ENCODE results near the gene FAM81A.
A peak's percentile ranks its signal among the peaks of the same experiment; 100 is the strongest.

FAM81A gene

DNA sequence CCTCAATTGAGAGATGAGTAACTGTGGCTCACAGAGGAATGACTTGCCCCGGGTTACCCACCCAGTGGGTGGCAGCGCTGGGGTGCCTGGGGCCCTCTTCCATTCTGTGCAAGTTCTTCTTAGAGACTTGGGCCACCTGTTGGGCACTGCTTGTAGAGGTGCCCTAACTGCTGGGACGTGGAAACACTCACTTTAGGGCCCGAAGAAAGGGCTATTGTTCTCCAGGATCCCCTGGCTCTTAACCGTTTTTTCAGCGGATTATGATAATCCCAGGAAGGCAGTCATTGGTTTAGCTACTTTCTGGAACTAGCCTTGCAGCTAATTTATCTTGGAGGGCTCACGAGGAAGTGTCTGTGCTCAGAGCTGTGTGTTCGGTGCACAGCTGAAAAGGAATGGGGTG lies 107.6 kb downstream of the FAM81A start:
- DNase-seq = no peak

DNA sequence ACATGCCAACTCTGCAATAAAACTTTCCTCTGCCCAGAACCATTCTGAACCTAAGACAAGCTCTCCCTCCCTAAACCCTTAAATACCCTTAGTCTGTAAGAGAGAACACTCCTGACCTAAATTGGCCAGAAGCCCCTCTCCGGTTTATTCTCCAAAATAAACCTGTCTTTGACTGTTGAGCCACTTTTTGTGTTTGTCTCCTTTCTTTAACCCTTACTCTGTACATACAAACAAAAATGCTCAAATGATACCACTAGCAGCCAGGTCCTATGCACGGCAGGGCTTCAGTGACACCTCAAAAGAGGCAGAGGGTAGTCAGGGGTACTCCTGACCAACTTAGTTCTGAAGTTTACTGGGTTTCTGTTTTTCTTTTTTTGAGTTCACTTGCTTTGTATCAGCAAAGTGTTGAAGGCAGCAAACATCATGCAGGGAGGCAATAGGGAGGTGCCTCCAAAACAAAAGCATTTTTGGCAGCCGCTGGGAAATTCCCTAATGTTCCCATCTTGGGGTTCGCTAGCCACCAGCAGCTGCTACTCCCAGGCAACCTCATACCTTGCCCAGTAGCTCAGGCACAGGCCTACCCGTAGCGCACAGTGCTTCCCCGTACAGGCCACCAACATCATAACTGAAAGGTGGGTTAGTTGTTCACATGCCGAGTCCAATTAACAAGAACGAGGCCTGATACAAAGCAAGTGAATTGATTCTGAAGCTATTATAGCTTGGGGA lies 110.7 kb downstream of the FAM81A start:
- no peak for DNase-seq

DNA sequence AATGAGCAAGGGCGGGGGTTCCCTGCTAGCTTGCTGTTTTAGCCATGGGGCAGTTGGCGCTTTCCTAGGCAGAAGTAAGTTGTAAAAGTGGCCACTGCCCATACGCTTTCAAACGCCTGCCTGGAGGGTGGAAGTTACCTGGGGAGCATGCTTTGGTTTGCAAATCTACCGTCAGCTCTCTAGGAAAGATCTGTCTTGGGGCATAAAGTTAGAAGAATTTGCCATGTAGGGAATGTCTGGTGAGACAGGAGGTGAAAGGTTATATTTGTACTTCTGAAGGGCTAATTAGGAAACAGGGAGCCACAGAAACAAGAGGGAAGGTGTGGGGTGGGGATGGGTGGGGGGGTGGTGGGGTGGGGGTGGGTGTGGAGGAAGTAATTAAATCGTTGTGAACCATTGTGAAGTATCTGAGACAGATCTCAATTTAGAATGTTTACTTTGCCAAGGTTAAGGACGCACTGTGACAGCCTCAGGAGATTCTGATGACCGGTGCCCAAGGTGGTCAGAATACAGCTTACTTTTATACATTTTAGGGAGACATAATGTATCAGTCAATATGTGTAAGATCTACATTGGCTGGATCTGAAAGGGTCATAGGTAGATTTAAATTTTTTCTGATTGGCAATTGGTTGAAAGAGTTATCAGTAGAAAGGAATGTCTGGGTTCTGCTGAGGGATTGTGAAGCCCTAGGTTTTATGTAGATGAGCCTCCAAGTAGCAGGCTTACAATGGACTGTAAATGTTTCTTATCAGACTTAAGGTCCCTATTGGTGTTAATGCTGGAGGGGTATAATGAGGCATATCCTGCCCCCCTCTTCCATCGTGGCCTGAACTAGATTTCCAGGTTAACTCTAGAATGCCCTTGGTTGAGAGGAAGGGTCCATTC lies 111.6 kb downstream of the FAM81A start:
- DNase-seq = no peak

DNA sequence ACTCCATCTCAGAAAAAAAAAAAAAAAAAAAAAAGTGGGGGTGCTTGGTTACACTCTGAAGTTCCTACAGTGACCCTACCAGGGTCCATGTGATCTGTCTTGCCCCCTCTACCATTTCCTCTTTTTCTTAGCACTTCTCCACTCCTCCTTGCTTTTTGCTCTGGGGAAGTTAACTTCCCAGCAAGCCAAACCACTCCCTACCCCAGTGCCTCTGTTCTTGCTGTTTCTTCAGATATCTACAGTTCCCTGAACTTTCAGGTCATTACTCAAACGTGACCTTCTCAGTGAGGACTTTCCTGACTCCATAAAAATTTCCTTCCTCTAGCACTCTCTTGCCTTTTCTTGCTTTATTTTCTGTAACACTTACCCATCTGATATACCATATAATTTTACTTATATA lies 112.5 kb downstream of the FAM81A start:
- DNase-seq = no peak

DNA sequence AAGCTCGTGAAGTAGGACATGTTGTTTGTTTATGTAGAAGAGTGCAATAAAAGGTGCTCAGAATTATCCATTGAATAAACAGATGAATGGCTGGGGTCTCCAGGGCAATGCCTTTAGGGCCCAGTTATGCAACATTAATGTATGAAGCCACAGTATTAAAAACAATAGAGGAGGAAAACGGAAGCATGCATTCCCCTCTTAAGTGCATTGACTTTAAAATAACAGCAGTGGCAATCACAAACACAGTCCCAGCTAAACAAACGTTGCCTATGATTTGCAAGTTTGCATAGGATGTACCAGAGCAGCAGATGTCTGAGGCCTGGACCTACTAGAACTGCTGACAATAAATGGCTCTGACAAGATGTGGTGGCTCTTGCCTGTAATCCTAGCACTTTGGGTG lies 113.0 kb downstream of the FAM81A start:
- no peak for DNase-seq

DNA sequence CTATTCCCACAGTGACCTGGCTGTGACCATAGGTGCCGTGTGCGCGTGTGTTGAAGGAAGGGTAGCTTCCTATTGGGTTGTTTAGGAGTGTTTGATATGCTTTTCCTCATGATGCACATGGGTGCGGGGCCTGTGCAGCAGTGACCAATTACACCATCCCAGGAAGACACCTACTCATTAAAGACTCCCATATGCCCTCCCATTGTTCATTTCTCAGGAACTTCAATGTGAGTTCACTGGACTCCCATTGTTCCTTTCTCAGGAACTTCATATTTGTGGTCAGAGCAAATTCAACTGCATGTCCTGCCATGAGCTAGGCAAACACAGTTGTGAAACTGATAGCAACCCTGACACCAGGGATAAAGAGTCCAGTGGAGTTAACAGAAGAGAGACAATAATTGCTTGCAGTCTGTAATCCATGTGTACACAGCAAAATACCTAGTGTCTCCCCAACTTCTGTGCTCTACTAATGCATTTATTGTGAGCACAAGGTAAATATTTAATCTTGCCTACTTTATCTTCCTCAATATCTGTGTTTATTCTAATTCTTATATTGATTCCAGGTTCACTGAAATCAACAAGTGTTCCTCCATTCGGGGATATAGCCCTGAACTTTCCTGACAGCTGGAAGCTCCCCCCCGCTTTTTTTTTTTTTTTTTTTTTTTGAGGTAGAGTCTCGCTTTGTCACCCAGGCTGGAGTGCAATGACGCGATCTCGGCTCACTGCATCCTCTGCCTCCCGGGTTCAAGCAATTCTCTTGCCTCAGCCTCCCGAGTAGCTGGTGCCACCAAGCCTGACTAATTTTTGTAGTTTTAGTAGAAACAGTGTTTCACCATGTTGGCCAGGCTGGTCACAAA lies 116.1 kb downstream of the FAM81A start:
- no peak for DNase-seq

DNA sequence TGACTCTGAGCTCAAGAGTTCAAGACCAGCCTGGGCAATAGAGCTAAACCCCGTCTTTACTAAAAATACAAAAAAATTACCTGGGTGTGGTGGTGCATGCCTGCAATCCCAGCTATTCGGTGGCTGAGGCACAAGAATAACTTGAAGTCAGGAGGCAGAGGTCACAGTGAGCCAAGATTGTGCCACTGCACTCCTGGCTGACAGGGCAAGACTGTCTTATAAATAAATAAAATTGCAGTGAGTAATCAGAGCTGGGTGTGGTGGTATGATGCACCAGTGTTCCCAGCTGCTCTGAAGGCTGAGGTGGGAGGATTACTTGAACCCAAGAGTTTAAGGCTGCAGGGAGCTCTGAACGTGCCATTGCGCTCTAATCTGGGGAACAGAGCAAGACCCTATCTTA lies 117.7 kb downstream of the FAM81A start:
- no peak for DNase-seq

DNA sequence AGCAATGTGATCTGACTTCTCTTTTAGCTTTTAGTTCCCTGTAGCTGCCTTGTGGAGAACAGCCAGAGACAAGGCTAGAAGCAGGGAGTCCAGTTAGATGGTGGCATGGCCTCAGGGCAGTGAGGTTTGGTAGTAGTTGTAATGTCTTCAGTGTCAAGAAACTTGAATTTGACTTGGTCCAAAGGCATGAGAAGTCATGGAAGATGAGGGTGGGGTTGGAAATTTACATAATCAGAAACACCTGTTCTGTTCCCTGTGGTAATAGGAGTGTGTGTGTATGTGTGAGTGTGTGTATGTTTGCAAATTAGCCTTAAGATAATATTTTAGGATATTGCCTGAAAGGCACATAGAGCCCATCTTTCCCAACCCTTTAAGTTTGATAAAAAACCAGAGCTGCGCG lies 118.4 kb downstream of the FAM81A start:
- DNase-seq = no peak

DNA sequence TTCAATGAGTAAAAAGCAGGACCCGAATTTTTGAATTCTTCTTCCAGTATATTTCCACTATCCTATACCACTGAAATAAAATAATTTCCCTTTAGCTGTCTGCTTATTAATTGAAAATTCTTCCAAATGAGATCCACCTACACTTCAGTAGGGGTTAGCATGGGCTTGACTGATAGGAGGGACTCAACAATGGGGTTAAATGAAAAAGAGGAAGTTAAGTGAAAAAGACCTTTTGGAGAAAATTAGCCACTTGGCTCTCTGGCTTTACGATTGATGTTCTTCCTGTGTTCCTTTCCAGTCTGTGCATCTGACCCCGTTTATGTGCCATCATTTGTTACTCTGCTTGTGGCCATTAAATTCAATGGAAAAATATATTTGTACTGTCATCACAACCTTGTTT lies 119.6 kb downstream of the FAM81A start:
- peak; percentile 11 for DNase-seq

DNA sequence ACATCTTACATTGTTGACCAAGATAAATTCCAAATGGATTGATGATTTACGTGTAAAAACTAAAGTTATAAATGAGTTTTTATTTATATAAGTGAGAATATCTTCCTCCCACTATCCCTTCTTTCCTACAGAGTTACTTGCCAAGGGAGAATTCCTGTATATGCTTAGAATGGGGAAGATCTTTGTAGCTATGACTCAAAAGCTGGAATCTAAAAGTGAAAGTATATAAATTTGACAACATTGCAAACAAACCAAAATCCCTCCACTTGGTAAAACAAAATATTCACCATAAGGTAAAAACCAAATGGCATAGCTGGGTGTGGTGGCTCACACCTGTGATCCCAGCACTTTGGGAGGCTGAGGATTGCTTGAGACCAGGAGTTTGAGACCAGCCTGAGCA lies 120.9 kb downstream of the FAM81A start:
- DNase-seq = no peak

DNA sequence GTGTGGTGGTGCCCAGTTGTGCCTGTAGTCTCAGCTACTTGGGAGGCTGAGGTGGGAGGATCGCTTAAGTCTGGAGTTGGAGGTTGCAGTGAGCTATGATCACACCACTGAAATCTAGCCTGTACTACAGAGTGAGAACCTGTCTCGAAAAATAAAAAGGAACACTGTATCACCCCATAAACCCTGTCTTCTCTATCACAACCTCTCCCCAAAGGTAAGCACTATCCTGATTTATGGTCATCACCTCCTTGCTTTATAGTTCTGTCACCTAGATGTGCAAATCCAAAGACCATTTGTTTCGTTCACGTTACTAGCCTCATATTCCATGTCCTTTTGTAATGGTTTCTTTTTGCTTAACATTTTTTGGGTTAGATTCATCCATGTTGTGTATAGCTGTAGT lies 123.6 kb downstream of the FAM81A start:
- no peak for DNase-seq

DNA sequence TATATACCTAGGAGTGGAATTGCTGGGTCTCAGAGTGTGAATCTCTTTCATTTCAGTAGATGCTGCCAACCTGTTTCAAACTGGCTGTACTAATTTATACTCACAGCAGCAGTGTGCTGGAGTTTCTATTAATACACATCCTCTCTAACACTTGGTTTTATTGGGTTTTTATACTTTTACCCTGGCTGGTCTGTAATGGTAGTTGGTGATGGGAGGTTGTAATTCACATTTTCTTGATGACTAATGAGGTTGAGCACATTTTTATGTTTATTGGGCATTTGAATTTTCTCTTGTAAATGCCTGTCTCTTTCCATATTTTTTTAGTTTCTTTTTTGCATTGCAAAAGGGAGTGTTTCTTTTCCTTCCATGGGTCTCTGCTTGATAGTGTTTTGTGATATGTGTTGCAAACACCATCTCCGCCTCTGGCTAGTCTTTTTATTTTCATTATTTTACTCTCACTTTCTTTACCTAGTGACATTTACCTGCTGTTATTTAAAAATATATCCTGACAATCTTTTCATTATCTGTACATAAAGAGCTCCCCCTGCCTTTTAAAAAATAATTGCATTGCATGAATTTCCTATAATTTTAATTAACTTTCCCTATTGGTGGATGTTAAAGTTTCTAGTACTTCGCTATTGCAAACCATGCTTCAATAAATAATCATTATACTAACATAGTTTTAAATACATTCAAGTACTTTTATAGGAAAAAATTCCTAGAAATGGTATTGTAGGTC lies 124.6 kb downstream of the FAM81A start:
- no peak for DNase-seq

DNA sequence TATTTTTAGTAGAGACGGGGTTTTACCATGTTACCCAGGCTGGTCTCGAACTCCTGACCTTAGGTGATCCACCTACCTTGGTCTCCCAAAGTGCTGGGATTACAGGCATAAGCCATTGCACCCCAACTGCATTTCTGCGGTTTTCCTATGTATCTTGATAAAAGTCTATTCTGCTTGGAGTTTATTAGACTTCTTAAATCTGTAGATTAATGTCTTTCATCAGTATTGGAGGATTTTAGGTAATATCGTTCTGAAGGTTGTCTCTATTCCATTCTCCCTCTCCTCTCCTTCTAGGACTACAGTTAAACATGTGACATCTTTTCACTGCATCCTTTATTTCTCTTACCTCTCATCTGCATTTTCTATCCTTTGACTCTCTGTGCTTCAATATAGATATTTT lies 127.3 kb downstream of the FAM81A start:
- DNase-seq = no peak

DNA sequence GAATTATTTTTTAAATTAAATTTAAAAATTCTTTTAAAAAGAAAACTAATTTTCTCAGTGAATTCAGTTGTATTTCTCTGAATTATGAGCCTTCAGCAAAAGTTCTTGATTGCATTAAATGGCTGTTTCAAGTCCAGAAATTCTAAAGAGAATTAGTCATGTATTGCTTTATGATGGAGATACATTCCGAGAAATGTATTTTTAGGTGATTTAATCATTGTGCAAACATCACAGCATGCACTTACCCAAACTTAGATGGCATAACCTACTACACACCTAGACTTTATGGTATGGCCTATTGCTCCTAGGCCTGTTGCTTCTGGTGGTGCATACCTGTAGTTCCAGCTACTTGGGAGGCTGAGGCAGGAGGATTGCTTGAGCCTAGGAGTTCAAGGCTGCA lies 129.3 kb downstream of the FAM81A start:
- DNase-seq = no peak

DNA sequence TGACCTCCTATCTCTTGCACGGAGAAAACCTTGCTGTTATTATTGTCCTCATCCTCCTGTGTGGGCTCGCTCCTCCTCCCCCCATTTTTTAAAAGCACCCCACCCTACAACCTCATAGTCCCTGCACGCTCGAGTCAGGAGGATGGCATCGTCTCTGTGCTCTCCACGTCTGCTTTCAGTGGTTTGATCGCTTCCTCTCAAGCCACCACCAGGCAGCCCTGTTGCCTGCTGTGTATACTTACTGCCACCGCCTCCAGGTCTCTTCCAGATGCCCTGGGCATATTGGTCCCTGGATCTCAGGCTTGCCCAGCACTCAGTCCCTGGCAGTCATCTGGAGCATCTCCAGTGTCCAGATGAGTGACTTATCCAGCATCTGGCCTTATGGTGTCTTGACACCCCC lies 131.5 kb downstream of the FAM81A start:
- DNase-seq = no peak

DNA sequence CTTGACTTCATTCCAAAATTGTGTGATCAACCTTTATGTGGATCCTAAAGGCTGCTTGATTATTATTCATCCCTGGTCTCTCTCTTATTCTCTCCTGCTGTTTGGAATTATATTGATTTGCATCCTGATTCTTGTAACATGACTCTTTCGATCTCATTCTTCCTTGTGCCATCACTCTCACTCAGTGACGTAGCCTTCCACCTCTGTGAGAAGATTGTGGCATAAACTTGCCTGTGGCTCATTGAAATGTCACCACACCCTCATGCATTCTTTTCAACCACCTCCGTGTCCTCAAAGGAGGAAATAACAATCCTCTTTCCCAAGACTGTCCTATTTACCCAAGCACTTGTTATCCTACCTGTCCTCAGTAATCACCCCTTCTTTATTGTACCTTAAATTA lies 132.3 kb downstream of the FAM81A start:
- DNase-seq = no peak

DNA sequence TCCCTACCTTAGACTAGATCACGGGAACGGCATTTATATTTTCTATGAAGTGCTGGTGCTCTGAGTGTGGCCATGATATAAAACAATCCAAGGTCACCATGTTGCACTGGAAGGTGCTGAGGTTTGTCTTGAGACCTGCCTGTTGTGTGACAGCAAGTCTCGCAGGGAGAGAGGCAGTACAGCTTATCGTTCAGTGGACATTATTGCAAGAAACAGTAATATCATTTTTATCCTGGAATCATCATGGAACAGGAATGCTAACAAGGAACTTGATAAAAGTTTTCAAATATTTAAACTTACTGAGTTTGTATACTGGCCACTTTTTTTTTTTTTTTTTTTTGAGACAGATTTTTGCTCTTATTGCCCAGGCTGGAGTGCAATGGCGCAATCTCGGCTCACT lies 133.6 kb downstream of the FAM81A start:
- DNase-seq = no peak
